HCT116 (cell line): ENCODE measurements around the gene LRBA. TPM values are rescaled to one million over a fixed set of nuclear protein-coding genes. Genes with fewer than 3 reads are reported as not detected.

Experiments
- ATAC-seq: fragments of 200-7000 bp; cut with Tn5 transposase; 2 replicates; pipeline ENCODE4 v1.9.1; 2020; ENCODE audit warnings: mild to moderate bottlenecking, moderate library complexity
- BruUV-seq: library from RNA; stranded (reverse); fragments of 400-500 nt; replicated peaks from 2 replicates; lab custom pipeline; 2021; lab: Mats Ljungman, UMichigan
- CTCF ChIA-PET: fragments of 300-600 bp; sonication (Branson Sonifier 250); formaldehyde crosslinking; loops from one replicate; lab custom pipeline; 2021; ENCODE audit warnings: antibody characterized with exemption; lab: Charles Lee
- POLR2A ChIA-PET: fragments of 300-600, 350-600 bp; sonication (Branson Sonifier 250); formaldehyde crosslinking; loops from one replicate; lab custom pipeline; 2021; ENCODE audit warnings: antibody characterized with exemption; lab: Charles Lee
- RAD21 ChIA-PET, 2 experiments: fragments of 300-600 bp; sonication (Branson Sonifier 250); formaldehyde crosslinking; loops; one replicate each; lab custom pipeline; 2023; ENCODE audit warnings: low total read pairs in 2 of 2; ENCODE audit not compliant: uncharacterized antibody in 2 of 2, unreplicated experiment in 2 of 2, low non-redundant PET in 1 of 2; lab: Charles Lee
- DNase-seq: peaks from one replicate; pipeline ENCODE4 v3.0.0-alpha.2; 2010; ENCODE audit warnings: low read depth, low spot score
- H2AFZ ChIP-seq: fragments of 200-600 bp; shearing (Covaris generic), sonication (generic); 2 replicates; pipeline ENCODE4 v1.6.1; 2017; ENCODE audit warnings: low read depth, mixed run types, mixed read lengths, antibody characterized with exemption, low read length; ENCODE audit not compliant: poor library complexity, severe bottlenecking
- H3K27ac ChIP-seq: 2 replicates; pipeline ENCODE4 v1.5.1; 2012; ENCODE audit warnings: low read depth, low read length
- H3K27me3 ChIP-seq: fragments of 200-600 bp; sonication (generic); 2 replicates; pipeline ENCODE4 v1.6.1; 2016; ENCODE audit warnings: mixed run types, low read length, mixed read lengths; ENCODE audit not compliant: insufficient read depth
- H3K36me3 ChIP-seq, 2 experiments: fragments of 200-500 bp in 1 of 2; fragments of 200-600 bp in 1 of 2; sonication (Bioruptor generic) in 1 of 2; sonication (generic) in 1 of 2; 2 replicates each; pipeline versions ENCODE4 v1.5.1 to v1.6.1; 2014 to 2016; ENCODE audit warnings: low read length in 2 of 2, inconsistent platforms in 1 of 2, mixed read lengths in 1 of 2, mixed run types in 1 of 2; ENCODE audit not compliant: insufficient read depth in 2 of 2, control insufficient read depth in 1 of 2
- H3K4me1 ChIP-seq, 2 experiments: fragments of 200-600 bp in 1 of 2; sonication (generic) in 1 of 2; 2 replicates each; pipeline versions ENCODE4 v1.5.1 to v1.6.1; 2012 to 2017; ENCODE audit warnings: low read length in 2 of 2, inconsistent platforms in 1 of 2, mild to moderate bottlenecking in 1 of 2, mixed read lengths in 1 of 2, mixed run types in 1 of 2, moderate library complexity in 1 of 2; ENCODE audit not compliant: insufficient read depth in 2 of 2, control insufficient read depth in 1 of 2
- H3K4me2 ChIP-seq: fragments of 200-600 bp; sonication (generic); 2 replicates; pipeline ENCODE4 v1.6.1; 2017; ENCODE audit warnings: mixed run types, low read length, mixed read lengths
- H3K4me3 ChIP-seq, 2 experiments: fragments of 200-600 bp in 1 of 2; sonication (generic) in 1 of 2; replicated peaks in 1 of 2; 2 replicates each; pipeline ENCODE4 v1.5.1; 2011 to 2016; ENCODE audit warnings: low read length in 2 of 2, control low read depth in 1 of 2, low read depth in 1 of 2, mild to moderate bottlenecking in 1 of 2, mixed read lengths in 1 of 2, mixed run types in 1 of 2
- H3K79me2 ChIP-seq: fragments of 200-600 bp; sonication (generic); 2 replicates; pipeline ENCODE4 v1.6.1; 2017; ENCODE audit warnings: mild to moderate bottlenecking, mixed run types, low read length, moderate library complexity, mixed read lengths; ENCODE audit not compliant: insufficient read depth
- H3K9ac ChIP-seq: fragments of 200-600 bp; sonication (generic); 2 replicates; pipeline ENCODE4 v1.6.1; 2016; ENCODE audit warnings: low read length, mixed read lengths
- H3K9me2 ChIP-seq: fragments of 200-600 bp; sonication (generic), shearing (Covaris generic); 2 replicates; pipeline ENCODE4 v1.6.1; 2017; ENCODE audit warnings: mixed run types, mild to moderate bottlenecking, moderate library complexity; ENCODE audit not compliant: insufficient read depth
- H3K9me3 ChIP-seq, 2 experiments: fragments of 200-500 bp in 1 of 2; fragments of 200-600 bp in 1 of 2; sonication (Bioruptor generic) in 1 of 2; sonication (generic) in 1 of 2; 2 replicates each; pipeline ENCODE4 v1.6.1; 2014 to 2017; ENCODE audit warnings: low read length in 2 of 2, mixed read lengths in 2 of 2, inconsistent platforms in 1 of 2, low read depth in 1 of 2, mild to moderate bottlenecking in 1 of 2, mixed run types in 1 of 2, moderate library complexity in 1 of 2; ENCODE audit not compliant: control insufficient read depth in 1 of 2, insufficient read depth in 1 of 2
- H4K20me1 ChIP-seq: fragments of 200-600 bp; sonication (generic), shearing (Covaris generic); 2 replicates; pipeline ENCODE4 v1.6.1; 2017; ENCODE audit warnings: mixed run types, mild to moderate bottlenecking, moderate library complexity; ENCODE audit not compliant: insufficient read depth
- CBX3 ChIP-seq: IDR thresholded peaks from 2 replicates; pipeline ENCODE4 v1.6.1; 2012; ENCODE audit warnings: low read depth
- EGR1 ChIP-seq: IDR thresholded peaks from 2 replicates; pipeline ENCODE4 v1.6.1; 2012; ENCODE audit warnings: low read depth
- EZH2 ChIP-seq: fragments of 200-600 bp; sonication (generic); IDR thresholded peaks from 2 replicates; pipeline ENCODE4 v1.6.1; 2017; ENCODE audit warnings: antibody characterized with exemption, mixed run types
- POLR2A ChIP-seq: IDR thresholded peaks from 2 replicates; pipeline ENCODE4 v1.7.0; 2011; ENCODE audit warnings: borderline replicate concordance; ENCODE audit not compliant: insufficient read depth, insufficient read length; ENCODE audit errors: extremely low read depth
- POLR2AphosphoS5 ChIP-seq: IDR thresholded peaks from 2 replicates; pipeline ENCODE4 v1.6.1; 2011; ENCODE audit warnings: mild to moderate bottlenecking, low read depth, low read length, moderate library complexity
- SRF ChIP-seq: IDR thresholded peaks from 2 replicates; pipeline ENCODE4 v1.6.1; 2012; ENCODE audit warnings: low read depth
- YY1 ChIP-seq: IDR thresholded peaks from 2 replicates; pipeline ENCODE4 v1.6.1; 2011; ENCODE audit warnings: low read length, low read depth, moderate library complexity, mild to moderate bottlenecking; ENCODE audit not compliant: insufficient replicate concordance; ENCODE audit errors: extremely low read depth
- ZFX ChIP-seq: fragments of 450-650 bp; IDR thresholded peaks from 2 replicates; pipeline ENCODE4 v1.6.1; 2017
- intact Hi-C: fragments of 100-400 bp; cut with micrococcal nuclease; formaldehyde crosslinking; loops from 2 replicates; pipeline ENCODE4 v1.10.0; 2022
- total RNA-seq: library from RNA; stranded (reverse); gene quantifications from one replicate; pipeline ENCODE4 v1.2.1, GENCODE V29; 2021; ENCODE audit not compliant: unreplicated experiment
- TF ChIP-seq, protein P1 (sequence below): IDR thresholded peaks from 2 replicates; pipeline ENCODE4 v1.6.1; 2012
- TF ChIP-seq, protein P2 (sequence below): IDR thresholded peaks from 2 replicates; pipeline ENCODE4 v1.6.1; 2012
- TF ChIP-seq, protein P3 (sequence below): IDR thresholded peaks from 2 replicates; pipeline ENCODE4 v1.6.1; 2011; ENCODE audit warnings: mild to moderate bottlenecking, low read length, moderate library complexity; ENCODE audit not compliant: insufficient replicate concordance; ENCODE audit errors: extremely low read depth
- TF ChIP-seq, protein P4 (sequence below): IDR thresholded peaks from 2 replicates; pipeline ENCODE4 v1.6.1; 2012; ENCODE audit warnings: low read depth

Gene LRBA
- total RNA-seq, 1 experiment from 2014 or later = 79.8 TPM

DNA sequence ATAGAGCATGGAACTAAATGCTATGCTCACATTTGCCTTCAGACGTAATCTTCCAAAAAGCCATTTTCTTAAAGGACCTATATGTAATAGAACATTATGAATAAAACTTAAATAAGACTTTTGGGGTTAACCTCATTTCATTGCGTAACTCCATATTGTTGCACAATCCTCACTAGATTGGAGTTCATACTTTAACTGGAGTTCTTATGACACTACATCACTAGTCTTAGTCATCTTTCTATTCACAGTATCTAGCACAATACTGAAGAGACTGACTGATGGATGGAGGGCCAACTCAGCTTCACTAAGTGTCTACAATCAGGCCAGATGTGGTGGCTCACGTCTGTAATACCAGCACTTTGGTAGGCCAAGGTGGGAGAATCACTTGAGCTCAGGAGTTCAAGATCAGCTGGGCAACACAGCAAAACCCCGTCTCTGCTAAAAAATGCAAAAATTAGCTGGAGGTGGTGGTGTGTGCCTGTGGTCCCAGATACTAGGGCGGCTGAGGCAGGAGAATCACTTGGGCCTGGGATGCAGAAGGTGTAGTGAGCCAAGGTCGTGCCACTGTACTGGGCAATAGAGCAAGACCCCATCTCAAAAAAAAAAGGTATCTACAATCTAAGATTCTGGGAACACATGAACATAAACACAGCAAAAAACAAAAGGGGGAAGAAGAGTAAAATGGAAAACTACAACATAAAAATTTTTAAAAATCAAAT is 513.9 kb downstream of the LRBA start (continued):
- TF ChIP-seq, protein P1, sequence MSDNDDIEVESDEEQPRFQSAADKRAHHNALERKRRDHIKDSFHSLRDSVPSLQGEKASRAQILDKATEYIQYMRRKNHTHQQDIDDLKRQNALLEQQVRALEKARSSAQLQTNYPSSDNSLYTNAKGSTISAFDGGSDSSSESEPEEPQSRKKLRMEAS = no peak
- TF ChIP-seq SRF (no peak), ZFX (no peak)

DNA sequence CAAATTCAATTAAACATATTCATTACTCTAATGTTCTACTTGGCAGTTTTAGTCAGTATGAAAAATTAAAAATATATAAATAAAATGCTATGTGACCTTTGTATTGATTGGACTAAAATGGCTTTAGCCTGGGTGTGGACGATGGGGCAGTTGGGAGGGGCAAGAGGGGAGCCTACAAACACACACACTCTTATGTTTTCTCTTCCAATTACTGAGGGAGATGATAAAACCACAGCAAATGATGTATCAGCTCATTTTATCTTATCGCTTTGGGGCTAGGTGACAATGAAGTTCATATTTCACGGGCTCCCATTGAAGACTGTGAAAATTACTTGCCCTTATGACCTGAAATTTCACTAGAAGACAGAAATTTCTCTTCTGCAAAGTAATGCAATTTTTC is 517.5 kb downstream of the LRBA start:
- CTCF ChIA-PET = no interaction called here
- H3K27me3 ChIP-seq = no peaks in the 10 kb centered on the region

More for the DNA sequence above, 517.5 kb downstream of the LRBA start:
- no TSS peak for BruUV-seq
- no peak overlapping the region for H3K4me3 ChIP-seq
- H4K20me1 ChIP-seq = no peaks in the 10 kb centered on the region
- H3K9ac ChIP-seq = no peak overlapping the region
- no peaks in the 10 kb centered on the region for H3K9me3 ChIP-seq
- H3K4me2 ChIP-seq = no peak overlapping the region
- RAD21 ChIA-PET = no interaction called here
- no peak for TF ChIP-seq CBX3
- TF ChIP-seq, protein P2, sequence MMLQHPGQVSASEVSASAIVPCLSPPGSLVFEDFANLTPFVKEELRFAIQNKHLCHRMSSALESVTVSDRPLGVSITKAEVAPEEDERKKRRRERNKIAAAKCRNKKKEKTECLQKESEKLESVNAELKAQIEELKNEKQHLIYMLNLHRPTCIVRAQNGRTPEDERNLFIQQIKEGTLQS = no peak
- no peak for TF ChIP-seq POLR2A
- no peak for TF ChIP-seq ZFX
- TF ChIP-seq, protein P3, sequence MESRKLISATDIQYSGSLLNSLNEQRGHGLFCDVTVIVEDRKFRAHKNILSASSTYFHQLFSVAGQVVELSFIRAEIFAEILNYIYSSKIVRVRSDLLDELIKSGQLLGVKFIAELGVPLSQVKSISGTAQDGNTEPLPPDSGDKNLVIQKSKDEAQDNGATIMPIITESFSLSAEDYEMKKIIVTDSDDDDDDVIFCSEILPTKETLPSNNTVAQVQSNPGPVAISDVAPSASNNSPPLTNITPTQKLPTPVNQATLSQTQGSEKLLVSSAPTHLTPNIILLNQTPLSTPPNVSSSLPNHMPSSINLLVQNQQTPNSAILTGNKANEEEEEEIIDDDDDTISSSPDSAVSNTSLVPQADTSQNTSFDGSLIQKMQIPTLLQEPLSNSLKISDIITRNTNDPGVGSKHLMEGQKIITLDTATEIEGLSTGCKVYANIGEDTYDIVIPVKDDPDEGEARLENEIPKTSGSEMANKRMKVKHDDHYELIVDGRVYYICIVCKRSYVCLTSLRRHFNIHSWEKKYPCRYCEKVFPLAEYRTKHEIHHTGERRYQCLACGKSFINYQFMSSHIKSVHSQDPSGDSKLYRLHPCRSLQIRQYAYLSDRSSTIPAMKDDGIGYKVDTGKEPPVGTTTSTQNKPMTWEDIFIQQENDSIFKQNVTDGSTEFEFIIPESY = no peak
- TF ChIP-seq EGR1 = no peak
- TF ChIP-seq EZH2 = no peak
- TF ChIP-seq YY1 = no peak
- TF ChIP-seq POLR2AphosphoS5 = no peak
- TF ChIP-seq, protein P4, sequence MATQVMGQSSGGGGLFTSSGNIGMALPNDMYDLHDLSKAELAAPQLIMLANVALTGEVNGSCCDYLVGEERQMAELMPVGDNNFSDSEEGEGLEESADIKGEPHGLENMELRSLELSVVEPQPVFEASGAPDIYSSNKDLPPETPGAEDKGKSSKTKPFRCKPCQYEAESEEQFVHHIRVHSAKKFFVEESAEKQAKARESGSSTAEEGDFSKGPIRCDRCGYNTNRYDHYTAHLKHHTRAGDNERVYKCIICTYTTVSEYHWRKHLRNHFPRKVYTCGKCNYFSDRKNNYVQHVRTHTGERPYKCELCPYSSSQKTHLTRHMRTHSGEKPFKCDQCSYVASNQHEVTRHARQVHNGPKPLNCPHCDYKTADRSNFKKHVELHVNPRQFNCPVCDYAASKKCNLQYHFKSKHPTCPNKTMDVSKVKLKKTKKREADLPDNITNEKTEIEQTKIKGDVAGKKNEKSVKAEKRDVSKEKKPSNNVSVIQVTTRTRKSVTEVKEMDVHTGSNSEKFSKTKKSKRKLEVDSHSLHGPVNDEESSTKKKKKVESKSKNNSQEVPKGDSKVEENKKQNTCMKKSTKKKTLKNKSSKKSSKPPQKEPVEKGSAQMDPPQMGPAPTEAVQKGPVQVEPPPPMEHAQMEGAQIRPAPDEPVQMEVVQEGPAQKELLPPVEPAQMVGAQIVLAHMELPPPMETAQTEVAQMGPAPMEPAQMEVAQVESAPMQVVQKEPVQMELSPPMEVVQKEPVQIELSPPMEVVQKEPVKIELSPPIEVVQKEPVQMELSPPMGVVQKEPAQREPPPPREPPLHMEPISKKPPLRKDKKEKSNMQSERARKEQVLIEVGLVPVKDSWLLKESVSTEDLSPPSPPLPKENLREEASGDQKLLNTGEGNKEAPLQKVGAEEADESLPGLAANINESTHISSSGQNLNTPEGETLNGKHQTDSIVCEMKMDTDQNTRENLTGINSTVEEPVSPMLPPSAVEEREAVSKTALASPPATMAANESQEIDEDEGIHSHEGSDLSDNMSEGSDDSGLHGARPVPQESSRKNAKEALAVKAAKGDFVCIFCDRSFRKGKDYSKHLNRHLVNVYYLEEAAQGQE = no peak
- DNase-seq (no peak), ATAC-seq (no peak)
- POLR2A ChIA-PET = no interaction called here
- H3K27ac ChIP-seq = no peak overlapping the region
- intact Hi-C loops = no loop called here
- peaks cover 0 to 14% of the 10 kb centered on the region in 2 experiments; a peak in 2 of 4 replicates for H3K4me1 ChIP-seq
- no peaks in the 10 kb centered on the region for H3K36me3 ChIP-seq
- no peaks in the 10 kb centered on the region for H3K79me2 ChIP-seq
- no peak overlapping the region for H2AFZ ChIP-seq
- no peaks in the 10 kb centered on the region for H3K9me2 ChIP-seq
